NCI-H187 (cell line): ENCODE results near the gene RMP24.
"Not testable (repeated sequence)": the region's sequence is repeated elsewhere in the genome, so short reads cannot be mapped to it uniquely, and the experiment has no call there.

ENCODE experiments used
- DNase-seq, 2 experiments: peaks; one replicate each; lab custom pipeline; 2025; lab: John Stamatoyannopoulos, UW

RMP24 gene

GRCh38 chr18:35968278-35968880 lies 4.1 kb upstream of the RMP24 start:
- DNase-seq, result no peak

- DNase-seq, result no peak
These were observed 2.8 kb upstream of the RMP24 start for GRCh38 chr18:35969676-35970075.

- DNase-seq, result no peak
These were observed 750 bp upstream of the RMP24 start for GRCh38 chr18:35971661-35972196.

- DNase-seq, result no peak
These were observed 1.2 kb downstream of the RMP24 start for GRCh38 chr18:35973650-35974049.

- no peak for DNase-seq
These were observed 1.7 kb downstream of the RMP24 start for GRCh38 chr18:35974181-35974580.

- DNase-seq, result no peak
These were observed 6.6 kb downstream of the RMP24 start for GRCh38 chr18:35979112-35979511.

- no peak for DNase-seq
These were observed 10.1 kb downstream of the RMP24 start for GRCh38 chr18:35982409-35983114.

GRCh38 chr18:35983147-35983546 lies 10.7 kb downstream of the RMP24 start:
- DNase-seq, result no peak

- DNase-seq, result no peak
These were observed 11.3 kb downstream of the RMP24 start for GRCh38 chr18:35983818-35984217.

GRCh38 chr18:35991696-35992095 lies 19.2 kb downstream of the RMP24 start:
- DNase-seq, result no peak

GRCh38 chr18:35993013-35993412 lies 20.5 kb downstream of the RMP24 start:
- DNase-seq, result no peak

GRCh38 chr18:35998967-35999366 lies 26.5 kb downstream of the RMP24 start:
- no peak for DNase-seq

- DNase-seq, result no peak
These were observed 27.4 kb downstream of the RMP24 start for GRCh38 chr18:35999925-36000324.

GRCh38 chr18:36006997-36007396 lies 34.5 kb downstream of the RMP24 start:
- DNase-seq, result no peak

GRCh38 chr18:36009214-36009613 lies 36.7 kb downstream of the RMP24 start:
- no peak for DNase-seq

GRCh38 chr18:36012891-36013290 lies 40.4 kb downstream of the RMP24 start:
- no peak for DNase-seq

- no peak for DNase-seq
These were observed 43.1 kb downstream of the RMP24 start for GRCh38 chr18:36015629-36016028.

GRCh38 chr18:36017232-36017631 lies 44.8 kb downstream of the RMP24 start:
- no peak for DNase-seq

GRCh38 chr18:36020174-36020711 lies 47.8 kb downstream of the RMP24 start:
- no peak for DNase-seq

- DNase-seq, result no peak
These were observed 50.9 kb downstream of the RMP24 start for GRCh38 chr18:36023336-36023735.

- not testable (repeated sequence) for DNase-seq
These were observed 51.8 kb downstream of the RMP24 start for GRCh38 chr18:36024241-36024640.

GRCh38 chr18:36025025-36025424 lies 52.5 kb downstream of the RMP24 start:
- DNase-seq, result no peak

GRCh38 chr18:36028859-36029258 lies 56.4 kb downstream of the RMP24 start:
- no peak for DNase-seq
